Psoas muscle (tissue), 8 donors: ENCODE results near the gene XPNPEP1. TPM values are rescaled to one million over a fixed set of nuclear protein-coding genes. Genes with fewer than 3 reads are reported as not detected.

Experiments
- ATAC-seq, 4 donors: fragments of 200-7000 bp; cut with Tn5 transposase; one replicate each; pipeline ENCODE4 v1.9.1; 2020; ENCODE audit warnings: moderate library complexity in 3 of 4, mild to moderate bottlenecking in 2 of 4
- DNase-seq, 2 donors: peaks; one replicate each; pipeline ENCODE4 v3.0.0-alpha.2; 2020
- H3K27ac ChIP-seq: fragments of 200-600 bp; one replicate; pipeline ENCODE4 v1.8.0; 2022
- H3K27me3 ChIP-seq, 3 donors: fragments of 200-600 bp in 1 of 3; one replicate each; pipeline versions ENCODE4 v1.6.1 to v1.8.0; 2013 to 2022; ENCODE audit warnings: low read length in 2 of 3, mild to moderate bottlenecking in 2 of 3, moderate library complexity in 1 of 3; ENCODE audit not compliant: insufficient read depth in 3 of 3
- H3K36me3 ChIP-seq, 2 donors: fragments of 200-600 bp in 1 of 2; one replicate each; pipeline versions ENCODE4 v1.6.1 to v1.8.0; 2013 to 2022; ENCODE audit warnings: low read depth in 1 of 2, mild to moderate bottlenecking in 1 of 2, moderate library complexity in 1 of 2; ENCODE audit not compliant: insufficient read depth in 1 of 2
- H3K4me1 ChIP-seq: fragments of 200-600 bp; one replicate; pipeline ENCODE4 v1.8.0; 2022
- H3K4me3 ChIP-seq: fragments of 200-600 bp; one replicate; pipeline ENCODE4 v1.8.0; 2022; ENCODE audit warnings: mild to moderate bottlenecking
- H3K9me3 ChIP-seq: fragments of 200-600 bp; one replicate; pipeline ENCODE4 v1.8.0; 2022
- CTCF ChIP-seq: fragments of 200-600 bp; IDR thresholded peaks from one replicate; pipeline ENCODE4 v1.8.0; 2022; ENCODE audit warnings: antibody characterized with exemption
- WGBS, 3 donors: extraction: QIAGEN DNeasy Blood & Tissue Kit; methylation state at CpG; one replicate each; pipeline versions ENCODE4 v1.1.6 to v1.1.7; 2013; 5-methylcytosine and 5-hydroxymethylcytosine counted together
- intact Hi-C, 2 donors: fragments of 100-400 bp; cut with DNase I; formaldehyde crosslinking; loops; one replicate each; pipeline versions ENCODE4 v1.11.0 to v1.14.2; 2022
- polyA plus RNA-seq, 3 donors: library from polyadenylated mRNA; stranded (reverse); fragments of 200-250 nt; gene quantifications; one replicate each; pipeline ENCODE4 v1.2.3, GENCODE V29; 2013
- total RNA-seq, 4 donors: library from RNA; stranded (reverse); fragmentation: NEBNext Ultra II Directional in 2 of 4; extraction: Animal tissue kit (Norgen Biotek cat#: 25700) in 2 of 4; gene quantifications; one replicate each; pipeline versions ENCODE4 v1.2.1 to v1.2.4, GENCODE V29; 2021 to 2023
- donor health status: healthy with polysubstance abuse.
- donor health status: DM: no; HTN: no; CAD: no; lungs with moderate emphysema.
- donor health status: Bipolar disorder and iron deficiency.
- donor health status: healthy.
- donor health status: DM: yes; HTN: yes; CAD: no.
- donor health status: DM: no; HTN: no; CAD: no.
- donor health status: DM: no; HTN: no; CAD: no.
- donor health status: DM: yes; HTN: yes; CAD: no.

Gene XPNPEP1
- total and polyA plus RNA-seq, 7 donors = 22.6 to 62.3 (median 37.3) TPM

GRCh38 chr10:109953766-109954165 is 30.5 kb upstream of the XPNPEP1 start:
- Histone ChIP-seq H3K9me3 (no peaks in the 10 kb centered on the region), H3K36me3 (no peaks in the 10 kb centered on the region), H3K27me3 (no peaks in the 10 kb centered on the region), H3K4me1 (no peaks in the 10 kb centered on the region), H3K4me3 (no peak overlapping the region), H3K27ac (no peak overlapping the region)
- DNase-seq = no peak
- no peak for ATAC-seq
- intact Hi-C loops = no loop called here
- no peak for TF ChIP-seq CTCF
- WGBS, 3 donors = 41 to 52% (median 51%) methylated on average over 2 of the region's 2 CpGs

- ATAC-seq (no peak), DNase-seq (no peak)
- Histone ChIP-seq H3K27ac (no peak overlapping the region), H3K27me3 (no peaks in the 10 kb centered on the region), H3K36me3 (no peaks in the 10 kb centered on the region), H3K4me1 (no peaks in the 10 kb centered on the region), H3K4me3 (no peak overlapping the region), H3K9me3 (no peaks in the 10 kb centered on the region)
- intact Hi-C loops = no loop called here
- no peak for TF ChIP-seq CTCF
Measured at GRCh38 chr10:109952526-109952925, 29.2 kb upstream of the XPNPEP1 start.

- TF ChIP-seq CTCF = no peak
- Histone ChIP-seq H3K27me3 (no peaks in the 10 kb centered on the region), H3K27ac (no peak overlapping the region), H3K4me3 (no peak overlapping the region), H3K36me3 (no peaks in the 10 kb centered on the region), H3K9me3 (no peaks in the 10 kb centered on the region), H3K4me1 (no peaks in the 10 kb centered on the region)
- WGBS, 3 donors = 49 to 62% (median 57%) methylated on average over 5 of the region's 5 CpGs
- DNase-seq = no peak
- intact Hi-C loops = no loop called here
- ATAC-seq = no peak
Measured at GRCh38 chr10:109947111-109947920, 24.0 kb upstream of the XPNPEP1 start.

GRCh38 chr10:109946680-109947079 is 23.4 kb upstream of the XPNPEP1 start:
- Histone ChIP-seq H3K4me3 (no peak overlapping the region), H3K27ac (no peak overlapping the region), H3K4me1 (no peaks in the 10 kb centered on the region), H3K9me3 (no peaks in the 10 kb centered on the region), H3K36me3 (no peaks in the 10 kb centered on the region), H3K27me3 (no peaks in the 10 kb centered on the region)
- WGBS, 3 donors = 62 to 73% (median 71%) methylated on average over 3 of the region's 3 CpGs
- ATAC-seq (no peak), DNase-seq (no peak)
- no peak for TF ChIP-seq CTCF
- intact Hi-C loops = no loop called here
